ENCODE results near the gene TCP1. TPM values are rescaled to one million over a fixed set of nuclear protein-coding genes. Genes with fewer than 3 reads are reported as not detected.
"Not testable (repeated sequence)": the region's sequence is repeated elsewhere in the genome, so short reads cannot be mapped to it uniquely, and the experiment has no call there.

TCP1 gene
- total RNA-seq, 1 donor from 2014 or later, result 334 TPM

- no peaks in the 10 kb centered on the region for H3K4me1 Mint-ChIP-seq
- Histone ChIP-seq H3K9ac (no peak overlapping the region), H2AFZ (replicated peaks) (no peak overlapping the region), H3K4me3 (no peak overlapping the region), H4K20me1 (ENCODE audit: low read depth) (peaks cover 15% of the 10 kb centered on the region), H3K27ac (no peak overlapping the region), H3K9me3 (ENCODE audit: low read depth) (no peaks in the 10 kb centered on the region), H3K36me3 (peaks cover 35% of the 10 kb centered on the region), H3K27me3 (no peaks in the 10 kb centered on the region), H3F3A (ENCODE audit: low read depth) (peaks cover 60% of the 10 kb centered on the region), H3K4me2 (no peak overlapping the region), H3K4me1 (no peaks in the 10 kb centered on the region), H3K79me2 (ENCODE audit: low read depth) (peaks cover 44% of the 10 kb centered on the region)
- TF ChIP-seq CTCF (IDR thresholded peaks at IDR 0.05) (no peak), EZH2phosphoT487 (IDR thresholded peaks at IDR 0.05) (no peak), EZH2 (IDR thresholded peaks at IDR 0.05) (no peak)
- peaks cover 2% of the 10 kb centered on the region for H3K27me3 Mint-ChIP-seq (ENCODE audit: insufficient read depth, low read depth)
- no peak overlapping the region for H3K4me3 Mint-ChIP-seq
- H3K27ac Mint-ChIP-seq, result no peak overlapping the region
- peaks cover 40% of the 10 kb centered on the region for H3K36me3 Mint-ChIP-seq
- DNase-seq (ENCODE audit: low spot score), result no peak
- no peaks in the 10 kb centered on the region for H3K9me3 Mint-ChIP-seq
Measured at GRCh38 chr6:159754401-159754800, 35.0 kb downstream of the TCP1 start.

- peaks cover 2% of the 10 kb centered on the region for H3K27me3 Mint-ChIP-seq (ENCODE audit: insufficient read depth, low read depth)
- Histone ChIP-seq H4K20me1 (ENCODE audit: low read depth) (peaks cover 15% of the 10 kb centered on the region), H3K27me3 (no peaks in the 10 kb centered on the region), H3K9me3 (ENCODE audit: low read depth) (no peaks in the 10 kb centered on the region), H3K4me2 (no peak overlapping the region), H3F3A (ENCODE audit: low read depth) (peaks cover 52% of the 10 kb centered on the region), H3K79me2 (ENCODE audit: low read depth) (peaks cover 51% of the 10 kb centered on the region), H3K9ac (no peak overlapping the region), H3K4me1 (no peaks in the 10 kb centered on the region), H3K27ac (no peak overlapping the region), H3K36me3 (peaks cover 35% of the 10 kb centered on the region), H2AFZ (replicated peaks) (no peak overlapping the region), H3K4me3 (no peak overlapping the region)
- no peak overlapping the region for H3K4me3 Mint-ChIP-seq
- H3K4me1 Mint-ChIP-seq, result no peaks in the 10 kb centered on the region
- peaks cover 41% of the 10 kb centered on the region for H3K36me3 Mint-ChIP-seq
- TF ChIP-seq EZH2 (IDR thresholded peaks at IDR 0.05) (no peak), EZH2phosphoT487 (IDR thresholded peaks at IDR 0.05) (no peak), CTCF (IDR thresholded peaks at IDR 0.05) (no peak)
- no peak overlapping the region for H3K27ac Mint-ChIP-seq
- no peak for DNase-seq (ENCODE audit: low spot score)
- H3K9me3 Mint-ChIP-seq, result no peaks in the 10 kb centered on the region
Measured at GRCh38 chr6:159753081-159753872, 36.1 kb downstream of the TCP1 start.

GRCh38 chr6:159751448-159751847, 38.0 kb downstream of the TCP1 start:
- DNase-seq (ENCODE audit: low spot score), result no peak
- Mint-ChIP-seq H3K27me3 (ENCODE audit: insufficient read depth, low read depth) (peaks cover 2% of the 10 kb centered on the region), H3K36me3 (peaks cover 36% of the 10 kb centered on the region), H3K9me3 (no peaks in the 10 kb centered on the region), H3K4me3 (no peak overlapping the region), H3K4me1 (no peaks in the 10 kb centered on the region), H3K27ac (no peak overlapping the region)
- H3K9ac ChIP-seq, result no peak overlapping the region
- no peak overlapping the region for H2AFZ ChIP-seq (replicated peaks)
- no peak for TF ChIP-seq CTCF (IDR thresholded peaks at IDR 0.05)
- TF ChIP-seq EZH2phosphoT487 (IDR thresholded peaks at IDR 0.05), result no peak
- TF ChIP-seq EZH2 (IDR thresholded peaks at IDR 0.05), result no peak
- H3K4me2 ChIP-seq, result no peak overlapping the region
- H3K9me3 ChIP-seq (ENCODE audit: low read depth), result no peaks in the 10 kb centered on the region
- peaks cover 35% of the 10 kb centered on the region for H3F3A ChIP-seq (ENCODE audit: low read depth)
- no peaks in the 10 kb centered on the region for H3K27me3 ChIP-seq
- no peaks in the 10 kb centered on the region for H3K4me1 ChIP-seq
- peaks cover 44% of the 10 kb centered on the region for H3K36me3 ChIP-seq
- H3K4me3 ChIP-seq, result no peak overlapping the region
- peaks cover 70% of the 10 kb centered on the region for H3K79me2 ChIP-seq (ENCODE audit: low read depth)
- H4K20me1 ChIP-seq (ENCODE audit: low read depth), result peaks cover 29% of the 10 kb centered on the region
- H3K27ac ChIP-seq, result no peak overlapping the region

GRCh38 chr6:159748127-159748526, 41.3 kb downstream of the TCP1 start:
- H3K4me1 ChIP-seq; H3K9me3 ChIP-seq (ENCODE audit: low read depth); H3K27me3 ChIP-seq; H3K4me3 ChIP-seq; H3K9me3 Mint-ChIP-seq; DNase-seq (ENCODE audit: low spot score); H3K27me3 Mint-ChIP-seq (ENCODE audit: insufficient read depth, low read depth); H3K4me2 ChIP-seq; H3K4me1 Mint-ChIP-seq; H3K27ac ChIP-seq; H3K27ac Mint-ChIP-seq; H3K4me3 Mint-ChIP-seq; H3F3A ChIP-seq (ENCODE audit: low read depth); H2AFZ ChIP-seq (replicated peaks); H3K9ac ChIP-seq: not testable (repeated sequence)
- peaks cover 36% of the 10 kb centered on the region for H3K36me3 Mint-ChIP-seq
- Histone ChIP-seq H3K79me2 (ENCODE audit: low read depth) (peaks cover 92% of the 10 kb centered on the region), H4K20me1 (ENCODE audit: low read depth) (peaks cover 51% of the 10 kb centered on the region), H3K36me3 (peaks cover 48% of the 10 kb centered on the region)

All from neural progenitor cell (in vitro differentiated cells).